Peyer's patch (tissue), 4 donors: ENCODE data around the gene WWTR1.

ENCODE experiments used
- CTCF ChIP-seq, 6 experiments: fragments of 450-650 bp in 4 of 6; fragments of 200-600 bp in 2 of 6; sonication (generic) in 1 of 6; IDR thresholded peaks; one replicate each; pipeline ENCODE4 v1.5.1; 2017 to 2019; ENCODE audit warnings: antibody characterized with exemption in 6 of 6, mild to moderate bottlenecking in 3 of 6, moderate library complexity in 1 of 6
- POLR2A ChIP-seq, 2 donors: fragments of 450-650 bp; IDR thresholded peaks; one replicate each; pipeline ENCODE4 v1.5.1; 2017; ENCODE audit warnings: antibody characterized with exemption in 2 of 2, mild to moderate bottlenecking in 2 of 2, moderate library complexity in 2 of 2

DNA sequence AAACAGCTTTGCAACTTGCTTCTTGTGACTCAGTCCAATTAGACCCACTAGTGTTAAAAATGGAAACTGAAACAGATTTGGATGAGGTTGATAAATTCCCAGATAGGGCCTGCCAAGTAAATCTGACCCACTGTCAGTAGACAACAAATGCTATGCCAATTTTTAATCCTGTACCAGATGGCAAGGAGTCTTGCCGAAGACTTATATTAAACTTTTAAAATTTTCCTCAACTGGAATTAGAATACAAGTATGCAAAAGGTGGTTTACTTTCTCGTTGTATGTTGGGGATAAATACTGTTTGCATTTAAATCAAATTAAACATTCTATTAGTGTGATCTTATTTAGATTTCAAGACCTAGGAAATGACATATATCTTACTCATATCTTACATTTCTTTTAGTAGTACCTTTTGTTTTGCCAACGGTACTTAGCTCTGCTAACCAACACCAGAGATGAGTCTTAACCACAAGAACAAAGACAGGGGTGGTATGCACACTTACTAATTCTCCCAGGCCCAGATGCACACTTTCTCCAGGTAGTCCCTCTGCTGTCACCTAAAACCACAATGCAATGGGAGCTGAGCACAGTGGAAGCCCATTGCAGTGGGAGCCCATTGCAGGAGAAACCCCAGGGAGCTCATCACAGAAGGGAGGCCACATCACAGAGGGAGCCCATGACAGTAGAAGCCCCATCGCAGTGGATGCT is 77.8 kb downstream of the WWTR1 start:
- TF ChIP-seq CTCF (IDR thresholded peaks at IDR 0.05) (no peak), POLR2A (IDR thresholded peaks at IDR 0.05) (no peak)
